Fibroblast of pulmonary artery (primary cell): ENCODE data around the gene KIF5C.

ENCODE experiments used
- DNase-seq: peaks from one replicate; pipeline ENCODE4 v3.0.0-alpha.2; 2010; ENCODE audit warnings: low read depth
- H3K4me3 ChIP-seq: replicated peaks from 2 replicates; pipeline ENCODE4 v1.5.1; 2011; ENCODE audit warnings: low read depth, mild to moderate bottlenecking, control low read depth, low read length, moderate library complexity
- CTCF ChIP-seq: IDR thresholded peaks from 2 replicates; pipeline ENCODE4 v1.5.1; 2011; ENCODE audit warnings: mild to moderate bottlenecking, control low read depth, low read length, inconsistent platforms; ENCODE audit errors: missing control alignments

KIF5C gene

GRCh38 chr2:148998831-148999200 lies 123.8 kb downstream of the KIF5C start:
- TF ChIP-seq CTCF, result no peak
- H3K4me3 ChIP-seq, result no peak overlapping the region
- DNase-seq, result no peak

GRCh38 chr2:148999451-148999921 lies 124.5 kb downstream of the KIF5C start:
- no peak overlapping the region for H3K4me3 ChIP-seq
- no peak for DNase-seq
- TF ChIP-seq CTCF, result no peak

GRCh38 chr2:149000158-149000938 lies 125.3 kb downstream of the KIF5C start:
- no peak for TF ChIP-seq CTCF
- H3K4me3 ChIP-seq, result no peak overlapping the region
- DNase-seq, result no peak

- TF ChIP-seq CTCF, result no peak
- no peak overlapping the region for H3K4me3 ChIP-seq
- DNase-seq, result no peak
Observed at GRCh38 chr2:149001496-149001895, 126.5 kb downstream of the KIF5C start.

- no peak for DNase-seq
- no peak overlapping the region for H3K4me3 ChIP-seq
- TF ChIP-seq CTCF, result no peak
Observed at GRCh38 chr2:149002378-149002890, 127.4 kb downstream of the KIF5C start.

GRCh38 chr2:149002891-149003740 lies 128.1 kb downstream of the KIF5C start:
- no peak for TF ChIP-seq CTCF
- no peak for DNase-seq
- no peak overlapping the region for H3K4me3 ChIP-seq
